B cell (primary cell): ENCODE results near the gene ADCY2.

Source experiments
- CTCF ChIP-seq: fragments of 200-600 bp; IDR thresholded peaks from one replicate; pipeline ENCODE4 v1.8.0; 2022; ENCODE audit warnings: antibody characterized with exemption, mild to moderate bottlenecking
- EZH2 ChIP-seq: IDR thresholded peaks from 2 replicates; pipeline ENCODE4 v1.6.1; 2012; ENCODE audit warnings: borderline replicate concordance, low read depth, mild to moderate bottlenecking, moderate library complexity, low read length; ENCODE audit not compliant: insufficient read depth, poor library complexity, severe bottlenecking

- TF ChIP-seq CTCF: no peak
- no peak for TF ChIP-seq EZH2
Measured at GRCh38 chr5:7474821-7475403, 79.0 kb downstream of the ADCY2 start.
